Stimulated activated CD4-positive, alpha-beta T cell treated with anti-CD3 and anti-CD28 coated beads, Interleukin-2, amount 100 ng/mL, for 48 hours (primary cell): ENCODE measurements around the gene SCAMP2.

ENCODE experiments used
- DNase-seq, 2 donors: peaks; one replicate each; pipeline ENCODE4 v3.0.0-alpha.2; 2020

Gene SCAMP2

DNA sequence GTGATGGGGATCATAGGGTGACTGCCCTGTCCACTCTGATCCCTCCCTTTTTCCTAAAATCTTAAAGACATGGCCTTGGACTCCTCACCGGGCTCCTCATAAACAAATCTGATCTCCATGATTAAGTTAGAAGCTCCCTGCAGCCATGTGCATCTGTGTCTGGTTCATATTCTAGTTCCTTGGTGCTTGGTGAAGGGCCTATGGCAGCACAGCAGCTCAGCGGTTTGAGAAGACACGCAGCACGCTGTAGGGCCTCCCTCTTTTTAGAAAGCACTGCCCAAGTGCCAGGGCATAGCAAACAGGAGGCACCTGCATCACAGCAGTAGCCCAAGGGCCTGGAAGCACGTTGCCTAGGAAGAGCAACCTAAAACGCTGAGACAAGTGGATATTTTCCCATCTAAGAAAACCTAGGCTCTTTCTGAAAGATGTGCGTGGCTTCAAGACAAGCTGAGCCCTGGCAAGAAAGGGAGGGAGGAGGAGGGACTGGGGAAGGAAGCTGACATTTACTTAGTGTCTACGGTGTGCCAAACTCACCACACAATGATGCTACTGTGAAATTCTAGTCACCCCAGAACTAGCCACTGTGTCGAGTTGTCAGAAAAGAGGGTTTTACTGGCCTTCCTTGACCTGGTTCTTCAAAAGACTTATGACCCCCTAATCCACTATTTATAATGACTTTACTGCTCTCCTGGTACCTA, 15.3 kb downstream of the SCAMP2 start:
- no peak for DNase-seq

DNA sequence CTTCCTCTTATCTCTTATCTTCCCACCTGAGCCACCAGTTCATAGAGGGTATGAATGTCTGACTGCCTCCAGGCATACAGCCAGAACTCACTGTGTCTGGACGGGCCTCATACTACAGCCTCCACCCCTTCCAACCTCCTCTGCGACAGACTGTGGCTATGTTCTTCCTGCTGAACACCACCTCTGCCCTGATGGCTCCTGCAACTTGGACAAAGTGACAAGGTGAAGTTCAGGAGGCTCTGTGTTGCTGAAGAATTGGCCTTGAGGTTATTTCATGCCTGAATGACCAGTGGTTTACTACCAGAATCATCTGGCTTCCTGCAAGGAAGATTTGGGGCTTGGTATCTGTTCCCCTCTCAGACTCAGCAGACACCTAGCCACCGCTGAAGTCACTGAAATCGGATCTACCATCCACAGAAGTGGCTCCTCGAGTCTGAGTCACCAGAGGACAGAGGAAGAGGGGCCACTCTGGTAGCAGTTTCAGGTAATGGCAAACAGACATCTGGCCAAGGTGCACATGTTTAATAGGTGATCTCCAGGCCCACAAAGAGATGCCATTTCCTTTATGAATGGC, 16.0 kb downstream of the SCAMP2 start:
- no peak for DNase-seq

- no peak for DNase-seq
Measured at GRCh38 chr15:74856537-74856936, 16.6 kb downstream of the SCAMP2 start.

- DNase-seq: no peak
Measured at GRCh38 chr15:74855857-74856256, 17.3 kb downstream of the SCAMP2 start.

- DNase-seq: no peak
Measured at GRCh38 chr15:74854453-74855022, 18.6 kb downstream of the SCAMP2 start.

DNA sequence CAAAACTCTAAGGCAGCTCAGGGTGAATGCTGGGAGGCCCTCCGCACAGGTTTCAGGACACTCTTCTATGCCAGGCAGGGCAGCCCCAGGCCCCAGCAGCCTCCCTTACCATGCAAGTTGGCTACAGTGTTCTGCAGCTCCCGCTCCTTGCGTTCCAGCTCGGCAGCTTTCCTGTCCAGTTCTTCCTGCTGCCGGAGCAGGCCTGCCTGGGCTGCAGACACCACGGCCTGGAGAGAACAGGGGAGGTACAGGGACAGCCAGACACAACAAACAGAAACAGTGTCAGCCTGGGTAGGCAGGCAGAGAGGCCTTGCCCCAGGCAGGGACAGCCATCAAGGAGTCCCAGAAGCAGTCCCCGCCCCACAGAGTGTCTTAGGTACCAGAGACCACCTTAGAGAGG, 21.2 kb downstream of the SCAMP2 start:
- no peak for DNase-seq

GRCh38 chr15:74850393-74850792, 22.8 kb downstream of the SCAMP2 start:
- no peak for DNase-seq

- no peak for DNase-seq
Measured at GRCh38 chr15:74847432-74847831, 25.7 kb downstream of the SCAMP2 start.

- DNase-seq: no peak
Measured at GRCh38 chr15:74845581-74845980, 27.6 kb downstream of the SCAMP2 start.

DNA sequence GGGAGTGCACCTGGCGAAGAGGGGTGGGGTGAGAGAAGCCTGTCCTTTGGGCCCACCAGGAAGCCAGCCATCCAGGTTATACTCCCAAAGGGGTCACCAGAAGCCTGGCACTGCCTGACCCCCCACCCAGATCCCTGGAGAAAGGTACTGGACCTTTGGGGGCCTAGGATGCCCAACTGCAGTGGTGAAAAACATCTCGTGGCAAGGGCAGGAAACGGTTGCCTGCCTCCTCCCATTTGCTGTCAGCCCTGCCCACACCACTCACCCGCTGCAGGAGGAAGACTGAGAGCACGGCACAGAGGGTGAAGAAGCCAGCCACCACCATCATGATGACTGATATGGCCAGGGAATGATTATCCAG, 28.0 kb downstream of the SCAMP2 start:
- DNase-seq: peak; percentile 46 to 47

DNA sequence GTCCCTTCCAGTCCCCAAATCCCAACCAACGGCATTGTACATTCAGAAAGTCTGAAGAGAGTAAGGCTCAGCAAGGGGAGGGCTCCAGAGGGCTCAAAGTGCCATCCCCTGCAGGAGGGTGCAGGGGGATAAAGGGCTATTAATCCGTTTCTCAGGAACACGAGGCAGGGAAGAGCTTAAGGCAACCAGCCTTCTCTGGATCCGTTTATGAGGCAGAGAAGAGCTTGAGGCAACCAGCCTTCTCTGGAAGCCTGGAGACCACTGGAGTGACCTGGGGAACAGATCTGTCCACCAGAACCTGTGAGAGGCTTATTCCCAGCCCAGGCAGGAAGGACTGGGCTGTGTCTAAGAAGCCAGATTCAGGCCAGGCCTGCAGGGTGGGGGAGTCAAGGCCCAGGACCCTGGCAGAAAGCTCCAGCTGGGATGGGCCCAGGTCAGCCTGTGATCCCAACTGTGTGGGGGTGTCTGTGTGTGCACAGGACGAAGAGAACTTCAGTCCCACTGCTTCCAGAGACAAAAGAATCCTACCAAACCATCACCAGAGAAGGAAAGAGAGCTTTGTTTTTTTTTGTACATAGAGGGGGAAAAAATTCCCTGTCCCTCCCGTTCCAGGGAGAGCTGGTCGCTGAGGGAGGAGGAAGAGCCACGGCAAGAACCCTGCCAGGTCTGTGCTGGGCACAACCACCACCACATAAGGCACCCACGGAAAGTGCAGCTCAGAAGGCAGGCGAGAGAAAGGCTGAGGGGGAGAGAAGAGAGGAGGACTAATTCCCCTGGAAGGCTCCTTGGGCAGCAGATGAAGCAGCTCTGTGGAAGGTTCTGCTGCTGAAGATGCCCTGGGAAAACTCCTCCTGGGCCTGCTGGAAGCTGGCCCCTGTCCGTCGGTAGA, 28.6 kb downstream of the SCAMP2 start:
- no peak for DNase-seq

- no peak for DNase-seq
Measured at GRCh38 chr15:74843891-74844299, 29.3 kb downstream of the SCAMP2 start.

DNA sequence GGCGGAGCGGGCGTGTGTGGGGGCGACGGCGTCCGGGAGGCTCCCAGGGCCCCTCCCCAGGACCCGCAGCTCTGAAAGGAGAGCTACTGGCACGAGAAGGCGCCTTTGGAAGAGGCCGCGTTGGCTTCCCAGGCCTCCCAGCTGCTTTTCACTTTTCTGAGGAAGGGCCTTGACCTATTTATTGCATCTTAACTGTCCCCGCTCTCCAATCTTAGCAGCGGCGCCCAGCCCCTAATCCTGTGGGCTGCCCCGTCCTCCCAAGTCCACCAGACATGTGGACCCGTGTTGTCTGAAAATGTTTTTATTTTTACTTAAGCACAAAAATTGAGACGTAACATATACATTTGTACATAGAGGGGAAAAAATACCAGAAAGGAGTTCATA, 29.7 kb downstream of the SCAMP2 start:
- DNase-seq: no peak

DNA sequence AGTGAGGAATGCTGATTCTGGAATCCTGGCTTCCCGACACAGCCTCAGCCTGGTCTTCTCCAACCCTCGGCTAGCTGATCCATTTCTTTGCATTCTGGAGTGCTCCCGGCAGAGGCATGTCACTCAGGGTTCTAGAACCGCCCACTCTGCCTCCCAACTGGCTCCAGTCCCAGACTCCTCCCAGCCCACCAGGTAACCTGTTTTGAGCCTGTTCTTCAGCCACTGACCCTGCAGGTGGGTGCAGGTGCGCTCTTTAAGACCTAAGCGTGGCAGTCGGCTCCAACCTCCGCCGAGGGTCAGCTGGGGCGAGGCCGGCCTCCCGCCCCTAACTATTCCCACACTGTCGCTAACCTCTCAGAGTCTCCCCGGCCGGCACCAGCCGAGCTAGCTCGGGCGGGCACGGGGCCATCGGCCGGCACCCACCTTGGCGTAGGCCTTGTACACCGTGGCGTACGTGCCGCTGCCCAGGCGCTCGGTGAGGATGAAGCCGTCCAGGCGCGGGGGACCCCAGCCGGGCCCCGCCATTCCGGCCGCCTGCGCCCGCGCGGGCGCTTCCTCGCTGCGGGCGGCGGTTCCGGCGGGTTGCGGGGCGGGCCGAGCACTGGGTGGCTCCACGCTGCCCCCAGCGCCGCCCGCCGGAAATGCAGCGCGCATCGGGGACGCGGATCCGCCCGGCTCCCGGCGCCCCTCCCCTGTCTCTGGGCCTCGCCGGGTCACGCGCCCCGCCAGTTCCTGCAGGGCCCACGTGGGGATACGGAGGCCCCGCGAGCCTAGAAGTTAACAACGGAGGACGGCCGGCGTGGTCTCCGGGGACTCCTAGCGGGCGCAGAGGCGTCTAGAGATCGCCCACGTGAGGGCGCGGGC, 30.4 kb downstream of the SCAMP2 start, which contains the start of gene ULK3:
Gene ULK3 (minus strand): TSS at position 576 of the 864 bp plus-strand sequence. CDS start 51 bp downstream, at position 525.
- peak; percentile 93 to 96 for DNase-seq

- no peak for DNase-seq
Measured at GRCh38 chr15:74841891-74842373, 31.2 kb downstream of the SCAMP2 start.

DNA sequence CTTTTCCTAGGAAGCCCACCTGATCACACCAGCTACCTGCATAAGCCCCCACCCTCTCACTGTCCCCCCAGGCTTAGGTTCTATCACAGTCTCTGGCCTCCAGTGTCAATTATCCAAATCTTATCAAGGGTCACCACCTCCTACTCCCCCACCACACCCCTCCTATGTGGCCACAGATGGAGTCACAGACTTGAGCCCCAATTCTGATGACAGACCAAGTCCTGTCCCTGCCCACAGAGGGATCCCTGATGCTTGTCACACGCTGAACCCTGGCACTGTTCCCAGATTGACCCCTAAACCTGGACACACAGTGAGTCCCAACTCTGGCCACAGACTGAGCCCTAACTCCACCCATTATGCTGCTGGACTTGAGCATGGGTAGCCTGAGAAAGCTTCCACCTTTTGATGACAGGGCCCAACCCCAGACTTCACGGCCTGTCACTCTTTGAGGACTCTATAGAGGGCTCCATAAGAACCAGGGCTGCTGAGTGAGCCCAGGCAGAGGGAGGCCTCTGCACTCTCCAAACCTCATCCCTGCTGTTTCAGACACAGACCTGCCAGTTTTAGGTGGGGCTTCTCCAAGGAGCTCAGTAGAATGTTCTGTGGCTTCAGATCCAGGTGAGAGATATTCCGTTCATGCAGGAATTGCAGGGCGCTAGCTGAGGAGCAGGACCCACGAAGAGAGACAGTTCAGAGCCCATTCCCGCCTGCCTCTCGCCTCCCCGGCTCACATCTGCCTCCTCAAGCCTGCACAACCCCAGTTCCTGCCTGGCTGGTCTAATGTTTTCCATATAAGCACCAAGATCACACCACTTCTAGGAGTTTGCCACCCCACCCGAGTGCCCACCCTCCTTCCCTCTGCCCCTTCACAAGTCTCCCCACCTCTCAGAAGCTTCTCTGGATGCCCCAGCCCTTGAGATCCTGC, 32.1 kb downstream of the SCAMP2 start:
- DNase-seq: no peak

- DNase-seq: no peak
Measured at GRCh38 chr15:74839526-74840395, 33.4 kb downstream of the SCAMP2 start.

DNA sequence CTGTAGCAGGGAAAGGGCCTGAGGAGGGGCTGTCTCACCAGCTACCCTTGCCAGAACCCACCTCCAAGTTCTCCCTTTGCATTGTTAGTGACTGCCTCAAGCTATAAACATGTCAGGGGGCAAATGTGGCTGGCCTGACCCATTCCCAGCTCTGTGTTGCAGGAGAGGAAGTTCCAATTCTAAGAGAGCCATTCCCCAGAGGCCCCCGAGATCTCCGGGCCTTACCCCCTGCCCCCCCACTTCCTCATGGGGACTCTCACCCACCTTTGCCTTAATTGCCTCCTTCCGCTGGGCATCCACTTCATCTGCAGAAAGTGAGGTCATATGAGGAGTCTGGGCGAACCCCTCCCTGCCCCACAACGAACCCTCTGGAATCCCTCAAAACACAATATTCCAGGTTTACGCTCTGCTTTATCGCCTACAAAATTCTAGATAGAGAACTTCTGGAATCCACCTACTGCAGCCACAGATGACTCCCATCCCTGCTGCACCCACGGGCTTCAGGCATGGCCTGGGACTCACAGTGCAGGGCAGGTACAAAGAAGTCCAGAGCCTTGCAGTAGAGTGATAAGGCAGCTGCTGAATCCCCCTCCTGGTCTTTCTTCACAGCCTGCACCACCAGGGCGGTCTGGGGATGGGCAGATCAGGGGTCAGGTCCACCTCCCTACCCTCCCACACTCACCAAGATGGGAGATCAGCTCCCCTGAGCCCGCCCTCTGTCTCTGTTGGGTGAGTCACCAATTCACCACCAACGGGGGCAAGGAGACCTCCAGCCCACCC, 34.2 kb downstream of the SCAMP2 start:
- no peak for DNase-seq

- no peak for DNase-seq
Measured at GRCh38 chr15:74838137-74838516, 35.0 kb downstream of the SCAMP2 start.
